HepG2 (cell line): ENCODE measurements around the gene OR2J1. TPM values are rescaled to one million over a fixed set of nuclear protein-coding genes. Genes with fewer than 3 reads are reported as not detected.

Experiments used
- ATAC-seq: fragments of 200-7000 bp; cut with Tn5 transposase; 3 replicates; pipeline ENCODE4 v1.9.1; 2020; ENCODE audit warnings: mild to moderate bottlenecking, moderate library complexity
- BruUV-seq: library from RNA; stranded (reverse); fragments of 400-500 nt; replicated peaks from 2 replicates; lab custom pipeline; 2021; lab: Mats Ljungman, UMichigan
- CTCF ChIA-PET: fragments of 300-600 bp; formaldehyde crosslinking; extraction: SDS; loops from one replicate; lab custom pipeline; 2021; ENCODE audit warnings: low total read pairs, inconsistent platforms, low intra/inter-chr PET ratio; lab: Yijun Ruan, JAX
- POLR2A ChIA-PET: fragments of 350-600 bp; sonication (Branson Sonifier 250); formaldehyde crosslinking; loops from one replicate; lab custom pipeline; 2020; ENCODE audit warnings: antibody characterized with exemption, inconsistent platforms; lab: Yijun Ruan, JAX
- DNase-seq: peaks from one replicate; pipeline ENCODE4 v3.0.0-alpha.2; 2015; ENCODE audit warnings: low spot score
- FAIRE-seq: peaks from 3 replicates; lab custom pipeline; 2011; peaks lifted over from hg19 to GRCh38; lab: Jason Lieb, UNC
- H2AFZ ChIP-seq: one replicate; pipeline ENCODE4 v1.6.1; 2011; ENCODE audit warnings: low read length, inconsistent platforms
- H3K27ac ChIP-seq: fragments of 300-600 bp; 3 replicates; pipeline ENCODE4 v1.8.0; 2011; ENCODE audit warnings: mixed run types, mild to moderate bottlenecking, mixed read lengths, low read length, inconsistent platforms; ENCODE audit not compliant: insufficient read depth; ENCODE audit errors: extremely low read length
- H3K27me3 ChIP-seq, 2 experiments: fragments of 200-600 bp in 1 of 2; 2 replicates in 1 of 2; 3 replicates in 1 of 2; pipeline versions ENCODE4 v1.6.0 to v1.8.0; 2011; ENCODE audit warnings: low read length in 2 of 2, mild to moderate bottlenecking in 2 of 2, moderate library complexity in 2 of 2, inconsistent platforms in 1 of 2; ENCODE audit not compliant: insufficient read depth in 2 of 2, control insufficient read depth in 1 of 2
- H3K36me3 ChIP-seq, 2 experiments: fragments of 200-600 bp in 1 of 2; replicated peaks in 1 of 2; 2 replicates in 1 of 2; 3 replicates in 1 of 2; pipeline versions ENCODE4 v1.5.1 to v1.8.0; 2011; ENCODE audit warnings: low read length in 2 of 2, inconsistent platforms in 1 of 2; ENCODE audit not compliant: insufficient read depth in 2 of 2, control insufficient read depth in 1 of 2
- H3K4me1 ChIP-seq: 2 replicates; pipeline ENCODE4 v1.5.1; 2012; ENCODE audit warnings: low read length, inconsistent platforms; ENCODE audit not compliant: insufficient read depth
- H3K4me2 ChIP-seq: 2 replicates; pipeline ENCODE4 v1.6.0; 2011; ENCODE audit warnings: low read depth, low read length, inconsistent platforms
- H3K4me3 ChIP-seq, 3 experiments: fragments of 200-600 bp in 1 of 3; sonication (generic), shearing (Covaris generic) in 1 of 3; replicated peaks in 1 of 3; 2 replicates each; pipeline ENCODE4 v1.5.1; 2011 to 2016; ENCODE audit warnings: low read length in 3 of 3, inconsistent platforms in 2 of 3, low read depth in 2 of 3, mild to moderate bottlenecking in 2 of 3, control low read depth in 1 of 3, mixed read lengths in 1 of 3; ENCODE audit not compliant: insufficient read depth in 1 of 3
- H3K79me2 ChIP-seq: one replicate; pipeline ENCODE4 v1.6.1; 2011; ENCODE audit warnings: low read length, inconsistent platforms; ENCODE audit not compliant: insufficient read depth
- H3K9ac ChIP-seq: 2 replicates; pipeline ENCODE4 v1.6.0; 2011; ENCODE audit warnings: mild to moderate bottlenecking, low read depth, low read length, inconsistent platforms; ENCODE audit not compliant: insufficient read depth
- H3K9me3 ChIP-seq: 2 replicates; pipeline ENCODE4 v1.5.1; 2012; ENCODE audit warnings: mild to moderate bottlenecking, low read length
- H4K20me1 ChIP-seq: 2 replicates; pipeline ENCODE4 v1.6.0; 2011; ENCODE audit warnings: inconsistent platforms, mild to moderate bottlenecking, low read length, moderate library complexity; ENCODE audit not compliant: insufficient read depth
- HCFC1 ChIP-seq: fragments of 150-350 bp; IDR thresholded peaks from 2 replicates; pipeline ENCODE4 v1.6.1; 2014; ENCODE audit warnings: low read depth, low read length
- MEF2D ChIP-seq: sonication (generic); formaldehyde crosslinking; IDR thresholded peaks from 2 replicates; pipeline ENCODE4 v1.5.1; 2020; ENCODE audit warnings: mild to moderate bottlenecking, missing genetic modification reagents
- PRDM4 ChIP-seq: sonication (generic); formaldehyde crosslinking; IDR thresholded peaks from 2 replicates; pipeline ENCODE4 v1.9.0; 2021; ENCODE audit warnings: missing genetic modification reagents, borderline replicate concordance
- RFX1 ChIP-seq: fragments of 450-650 bp; IDR thresholded peaks from 2 replicates; pipeline ENCODE4 v1.6.1; 2017
- RFXANK ChIP-seq: IDR thresholded peaks from 2 replicates; pipeline ENCODE4 v1.6.1; 2016
- ZBTB4 ChIP-seq: sonication (generic); formaldehyde crosslinking; IDR thresholded peaks from 2 replicates; pipeline ENCODE4 v1.4.0; 2020; ENCODE audit warnings: missing genetic modification reagents, mild to moderate bottlenecking, borderline replicate concordance
- ZNF660 ChIP-seq: sonication (generic); formaldehyde crosslinking; IDR thresholded peaks from 2 replicates; pipeline ENCODE4 v1.5.1; 2020; ENCODE audit warnings: mild to moderate bottlenecking, low read depth, missing genetic modification reagents, borderline replicate concordance
- ZNF740 ChIP-seq: sonication (generic); formaldehyde crosslinking; IDR thresholded peaks from 2 replicates; pipeline ENCODE4 v1.4.0; 2020; ENCODE audit warnings: missing genetic modification reagents
- ZUFSP ChIP-seq: sonication (generic); formaldehyde crosslinking; IDR thresholded peaks from 2 replicates; pipeline ENCODE4 v1.9.0; 2021; ENCODE audit warnings: missing genetic modification reagents, mild to moderate bottlenecking, borderline replicate concordance
- WGBS: methylation state at CpG from one replicate; pipeline ENCODE4 v1.1.6; 2017; ENCODE audit warnings: low lambda C conversion rate; 5-methylcytosine and 5-hydroxymethylcytosine counted together
- in situ Hi-C: cut with HindIII; loops from 2 replicates; pipeline ENCODE4 v1.10.0; 2017; ENCODE audit warnings: low pct_unique_long_range_greater_than_20kb; ENCODE audit not compliant: extremely low pct_ligation_motif_present
- intact Hi-C: fragments of 100-400 bp; cut with micrococcal nuclease; formaldehyde crosslinking; loops from one replicate; pipeline ENCODE4 v1.10.0; 2022; ENCODE audit not compliant: unreplicated experiment
- polyA plus RNA-seq, 8 experiments: library from polyadenylated mRNA; depleted of rRNA in 3 of 8; stranded (reverse) in 7 of 8; unstranded in 1 of 8; fragments of >200 nt; fragmentation: Illumina TruSeq in 4 of 8; extraction: Trizol in 4 of 8; gene quantifications; 2 replicates each; pipeline versions ENCODE4 v1.2.1 to v1.2.3, GENCODE V29; 2011 to 2016; ENCODE audit warnings: low read depth in 4 of 8, missing spikeins in 1 of 8, mixed read lengths in 1 of 8; ENCODE audit not compliant: insufficient read depth in 1 of 8
- total RNA-seq, 5 experiments: library from RNA; depleted of rRNA; stranded (reverse); fragments of >200 nt; fragmentation: Illumina TruSeq; extraction: Trizol; gene quantifications; 2 replicates each; pipeline ENCODE4 v1.2.3, GENCODE V29; 2016; ENCODE audit warnings: low read depth in 1 of 5

The OR2J1 gene
- total and polyA plus RNA-seq, 2 of the 13 experiments (the other 11 are each of a cell fraction or from before 2014, with no cell fraction given), result 0.07 TPM; not detected in 1

GRCh38 chr6:29129326-29130012 lies 30.2 kb downstream of the OR2J1 start (continued):
- no peak for TF ChIP-seq ZUFSP
- no peak for TF ChIP-seq RFX1
- no peak for TF ChIP-seq ZNF660 (CRISPR knock-in tag)
- TF ChIP-seq MEF2D, result no peak

GRCh38 chr6:29130644-29131043 lies 31.4 kb downstream of the OR2J1 start:
- in situ Hi-C loops, result no loop called here
- POLR2A ChIA-PET, result no interaction called here
- 2% methylated on average over 3 of the region's 4 CpGs for WGBS

More at GRCh38 chr6:29130644-29131043, 31.4 kb downstream of the OR2J1 start:
- no peak overlapping the region for H3K4me2 ChIP-seq
- BruUV-seq, result no TSS peak
- FAIRE-seq, result no peak
- H3K9me3 ChIP-seq, result no peaks in the 10 kb centered on the region
- CTCF ChIA-PET, result no interaction called here
- no peak overlapping the region for H3K4me3 ChIP-seq
- H4K20me1 ChIP-seq, result no peaks in the 10 kb centered on the region
- no peaks in the 10 kb centered on the region for H3K4me1 ChIP-seq
- DNase-seq, result no peak
- peaks cover 0 to 14% of the 10 kb centered on the region in 2 experiments; a peak in 1 of 5 replicates for H3K27me3 ChIP-seq
- H2AFZ ChIP-seq, result no peak overlapping the region
- intact Hi-C loops, result no loop called here
- H3K79me2 ChIP-seq, result no peaks in the 10 kb centered on the region
- ATAC-seq, result peak; percentile 55
- no peak overlapping the region for H3K9ac ChIP-seq
- no peak overlapping the region for H3K27ac ChIP-seq
- no peaks in the 10 kb centered on the region for H3K36me3 ChIP-seq
- TF ChIP-seq HCFC1 (no peak), PRDM4 (no peak), ZNF740 (CRISPR knock-in tag) (no peak), ZBTB4 (CRISPR knock-in tag) (no peak), RFXANK (CRISPR knock-in tag) (no peak)
